Glutamatergic neuron (in vitro differentiated cells): ENCODE results near the gene COL17A1. TPM values are rescaled to one million over a fixed set of nuclear protein-coding genes. Genes with fewer than 3 reads are reported as not detected.

ENCODE experiments used
- DNase-seq: peaks from one replicate; pipeline ENCODE4 v3.0.0; 2022
- H3K27ac Mint-ChIP-seq: one replicate; pipeline ENCODE4 v1.8.0; 2020; ENCODE audit warnings: mild to moderate bottlenecking, mixed read lengths, inconsistent platforms; ENCODE audit not compliant: unreplicated experiment
- H3K27me3 Mint-ChIP-seq: one replicate; pipeline ENCODE4 v1.8.0; 2020; ENCODE audit warnings: mild to moderate bottlenecking, moderate library complexity, mixed read lengths, inconsistent platforms; ENCODE audit not compliant: unreplicated experiment
- H3K36me3 Mint-ChIP-seq: one replicate; pipeline ENCODE4 v1.8.0; 2020; ENCODE audit warnings: mild to moderate bottlenecking, mixed read lengths, inconsistent platforms; ENCODE audit not compliant: unreplicated experiment
- H3K4me1 Mint-ChIP-seq: one replicate; pipeline ENCODE4 v1.8.0; 2020; ENCODE audit warnings: mild to moderate bottlenecking, low read depth, mixed read lengths, inconsistent platforms; ENCODE audit not compliant: unreplicated experiment
- H3K4me3 Mint-ChIP-seq: one replicate; pipeline ENCODE4 v1.8.0; 2020; ENCODE audit warnings: mild to moderate bottlenecking, mixed read lengths, inconsistent platforms; ENCODE audit not compliant: unreplicated experiment
- H3K9me3 Mint-ChIP-seq: one replicate; pipeline ENCODE4 v1.8.0; 2020; ENCODE audit warnings: mild to moderate bottlenecking, moderate library complexity, mixed read lengths, inconsistent platforms; ENCODE audit not compliant: unreplicated experiment
- CTCF ChIP-seq: fragments of 200-600 bp; sonication (generic); IDR thresholded peaks from one replicate; pipeline ENCODE4 v1.5.0; 2021; ENCODE audit not compliant: partially characterized antibody, unreplicated experiment
- total RNA-seq: library from RNA; stranded (reverse); fragmentation: NEBNext Ultra II Directional; extraction: Animal tissue kit (Norgen Biotek cat#: 25700); gene quantifications from one replicate; pipeline ENCODE4 v1.2.1, GENCODE V29; 2021; ENCODE audit not compliant: unreplicated experiment

COL17A1 gene
- total RNA-seq, 1 donor from 2014 or later, result not detected

DNA sequence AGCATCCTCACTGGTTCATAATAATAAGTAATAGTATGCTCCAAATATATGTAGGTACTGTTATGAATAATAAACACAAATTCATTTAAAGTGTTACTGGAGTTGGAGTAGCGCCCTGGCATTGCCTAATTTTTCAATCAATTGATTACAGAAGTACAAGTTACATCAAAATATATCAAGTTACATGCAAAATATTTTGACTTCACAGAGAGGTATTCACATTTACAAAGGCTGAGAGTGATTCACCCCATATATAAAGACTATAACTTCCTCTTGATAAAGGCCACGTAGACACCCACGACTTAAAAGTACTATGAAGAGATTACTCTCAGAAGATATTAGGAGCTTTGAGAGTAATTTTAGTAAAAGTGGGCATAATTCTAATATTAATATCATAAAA is 13.6 kb upstream of the COL17A1 start:
- no peak for DNase-seq
- no peak overlapping the region for H3K4me3 Mint-ChIP-seq
- no peak for TF ChIP-seq CTCF
- peaks cover 8% of the 10 kb centered on the region for H3K36me3 Mint-ChIP-seq
- no peak overlapping the region for H3K27ac Mint-ChIP-seq
- H3K4me1 Mint-ChIP-seq, result no peaks in the 10 kb centered on the region
- H3K9me3 Mint-ChIP-seq, result no peaks in the 10 kb centered on the region
- no peaks in the 10 kb centered on the region for H3K27me3 Mint-ChIP-seq

DNA sequence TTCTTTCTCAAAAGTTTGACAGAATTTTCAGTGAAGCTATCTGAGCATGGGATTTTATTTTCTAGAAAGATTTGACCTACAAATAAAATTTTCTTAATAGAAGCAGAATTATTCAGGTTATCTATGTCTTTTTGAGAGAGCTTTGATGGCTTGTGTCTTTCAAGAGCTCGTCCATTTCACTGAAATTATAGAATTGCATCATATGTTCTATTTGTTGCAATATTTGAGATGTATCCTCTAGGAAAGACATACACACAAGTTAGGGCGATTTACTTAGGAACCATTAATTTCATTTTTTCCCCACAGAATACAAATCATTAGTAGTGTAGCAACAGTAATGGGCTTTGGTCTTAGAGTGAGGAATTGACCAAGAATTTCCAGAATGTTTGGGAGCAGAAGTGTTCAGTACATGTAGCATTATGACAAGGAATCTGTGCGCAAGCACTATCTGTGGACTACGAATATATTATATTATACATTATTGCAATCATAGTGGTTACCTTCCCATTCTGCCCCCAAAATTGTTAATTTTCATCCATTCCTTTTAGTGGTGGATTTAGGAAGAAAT is 12.8 kb upstream of the COL17A1 start:
- DNase-seq, result no peak
- Mint-ChIP-seq H3K27ac (no peak overlapping the region), H3K4me1 (no peaks in the 10 kb centered on the region), H3K9me3 (no peaks in the 10 kb centered on the region), H3K36me3 (peaks cover 8% of the 10 kb centered on the region), H3K27me3 (no peaks in the 10 kb centered on the region), H3K4me3 (no peak overlapping the region)
- TF ChIP-seq CTCF, result no peak

DNA sequence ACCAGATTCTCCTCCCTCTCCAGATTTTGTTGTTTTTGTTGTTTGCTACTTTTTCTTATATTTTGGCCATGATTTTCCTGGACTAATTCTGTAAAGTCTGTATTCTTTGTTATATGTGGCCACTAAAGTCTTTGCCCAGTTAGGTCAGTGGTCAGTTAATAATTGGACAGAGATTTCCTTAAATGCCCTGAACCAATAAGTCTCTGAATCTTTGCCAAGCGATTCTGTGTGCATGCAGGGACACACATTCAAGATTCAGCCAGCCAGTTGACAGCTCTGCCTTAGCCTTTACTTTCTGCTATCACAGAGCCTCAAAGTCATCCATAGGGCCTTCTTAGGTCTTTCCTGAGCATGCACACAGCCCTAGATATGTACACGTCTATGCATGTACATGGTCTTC is 11.0 kb upstream of the COL17A1 start:
- TF ChIP-seq CTCF, result no peak
- no peaks in the 10 kb centered on the region for H3K27me3 Mint-ChIP-seq
- H3K27ac Mint-ChIP-seq, result no peak overlapping the region
- H3K9me3 Mint-ChIP-seq, result no peaks in the 10 kb centered on the region
- no peak for DNase-seq
- H3K36me3 Mint-ChIP-seq, result peaks cover 8% of the 10 kb centered on the region
- no peak overlapping the region for H3K4me3 Mint-ChIP-seq
- no peaks in the 10 kb centered on the region for H3K4me1 Mint-ChIP-seq

DNA sequence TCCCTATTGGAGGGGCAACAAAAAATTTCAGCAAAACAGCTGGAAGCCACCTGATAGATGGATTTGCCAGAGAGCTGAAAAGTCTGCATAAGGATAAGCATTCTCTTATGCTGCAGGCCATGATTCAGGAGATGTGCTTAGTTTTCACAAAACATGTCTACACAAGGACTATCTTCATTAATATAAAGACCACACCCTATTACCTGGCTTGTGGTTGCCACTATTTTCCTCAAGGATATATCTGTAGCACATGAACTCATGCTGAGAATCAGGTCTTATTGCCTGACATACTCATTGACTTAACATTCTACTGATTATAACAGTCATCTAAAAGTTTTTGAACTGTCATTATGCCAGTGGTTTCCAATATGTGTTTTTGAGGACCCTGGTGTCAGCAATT is 7.1 kb upstream of the COL17A1 start:
- Mint-ChIP-seq H3K36me3 (peaks cover 8% of the 10 kb centered on the region), H3K9me3 (no peaks in the 10 kb centered on the region)

DNA sequence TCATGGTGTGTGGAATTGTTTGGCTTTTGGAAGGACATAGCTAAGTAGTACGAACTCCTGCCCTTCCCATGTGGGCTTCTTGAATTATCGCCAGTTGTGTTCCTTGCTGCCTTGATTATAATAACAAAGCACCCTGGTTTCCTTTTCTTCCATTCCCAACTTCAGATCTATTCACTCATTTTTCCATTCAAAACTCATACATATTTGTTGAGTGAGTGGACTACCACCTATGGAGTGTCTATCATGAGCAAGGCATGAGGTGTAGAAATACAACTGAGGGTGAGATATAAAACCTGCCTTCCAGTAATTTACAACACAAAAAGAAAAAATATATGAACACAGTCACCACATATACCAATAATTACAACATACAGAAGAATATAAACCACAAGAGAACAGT is 4.9 kb upstream of the COL17A1 start:
- Mint-ChIP-seq H3K9me3 (no peaks in the 10 kb centered on the region), H3K27ac (no peak overlapping the region), H3K4me1 (peaks cover 5% of the 10 kb centered on the region), H3K4me3 (no peak overlapping the region), H3K36me3 (no peaks in the 10 kb centered on the region), H3K27me3 (no peaks in the 10 kb centered on the region)
- TF ChIP-seq CTCF, result no peak
- DNase-seq, result no peak

More for the DNA sequence above, 7.1 kb upstream of the COL17A1 start:
- no peak for DNase-seq
- Mint-ChIP-seq H3K4me1 (peaks cover 4% of the 10 kb centered on the region), H3K27ac (no peak overlapping the region), H3K4me3 (no peak overlapping the region), H3K27me3 (no peaks in the 10 kb centered on the region)
- no peak for TF ChIP-seq CTCF
